HAP-1 (cell line): ENCODE measurements around the gene FARS2.
A peak's percentile ranks its signal among the peaks of the same experiment; 100 is the strongest.
"Not testable (repeated sequence)": the region's sequence is repeated elsewhere in the genome, so short reads cannot be mapped to it uniquely, and the experiment has no call there.

Experiments
- DNase-seq, 2 experiments: peaks; one replicate each; pipeline ENCODE4 v3.0.0-alpha.2; 2016 to 2020; ENCODE audit warnings: low spot score in 2 of 2
- H3K27me3 ChIP-seq: fragments of 250-450 bp; sonication (Bioruptor Pico); 2 replicates; pipeline ENCODE4 v1.5.1; 2020; ENCODE audit warnings: low read depth, mild to moderate bottlenecking, moderate library complexity
- H3K36me3 ChIP-seq: fragments of 250-450 bp; sonication (Bioruptor Pico); replicated peaks from 2 replicates; pipeline ENCODE4 v1.5.1; 2020; ENCODE audit warnings: mild to moderate bottlenecking
- H3K4me1 ChIP-seq: fragments of 250-450 bp; sonication (Bioruptor Pico); 2 replicates; pipeline ENCODE4 v1.5.1; 2020; ENCODE audit warnings: mild to moderate bottlenecking
- H3K4me3 ChIP-seq: fragments of 250-450 bp; sonication (Bioruptor Pico); 2 replicates; pipeline ENCODE4 v1.5.1; 2020; ENCODE audit warnings: mild to moderate bottlenecking, moderate library complexity
- H3K9me3 ChIP-seq: fragments of 250-450 bp; sonication (Bioruptor Pico); 2 replicates; pipeline ENCODE4 v1.5.1; 2020; ENCODE audit warnings: mild to moderate bottlenecking, moderate library complexity
- in situ Hi-C: fragments of 300-500 bp; cut with MboI; formaldehyde crosslinking; loops from 3 replicates; pipeline ENCODE4 v1.14.3; 2020; ENCODE audit warnings: low sequenced_read_pairs, inconsistent platforms, mixed read lengths

FARS2 gene

DNA sequence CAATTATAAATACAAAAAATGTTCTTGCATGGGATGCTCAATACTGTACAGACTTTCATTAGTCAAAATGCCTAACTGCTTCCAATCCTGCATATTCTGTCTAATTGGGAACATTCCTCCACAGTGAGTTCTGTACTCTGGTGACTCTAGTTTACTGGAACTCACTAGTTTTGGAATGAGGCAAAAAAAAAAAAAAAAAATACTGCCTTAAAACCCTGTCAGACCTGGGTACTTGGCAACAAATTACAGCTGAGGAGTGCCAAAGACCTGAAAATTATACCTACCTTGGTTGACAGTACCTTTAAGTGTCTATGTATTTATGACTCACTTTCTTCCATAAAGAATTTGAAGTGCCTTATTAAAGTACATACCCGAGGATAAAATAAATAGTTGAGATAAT, 276.7 kb downstream of the FARS2 start:
- in situ Hi-C loops, result no loop called here
- H3K4me1 ChIP-seq, result no peaks in the 10 kb centered on the region
- H3K4me3 ChIP-seq, result no peak overlapping the region
- H3K27me3 ChIP-seq, result no peaks in the 10 kb centered on the region
- H3K36me3 ChIP-seq, result no peaks in the 10 kb centered on the region
- H3K9me3 ChIP-seq, result no peaks in the 10 kb centered on the region
- DNase-seq, result no peak

DNA sequence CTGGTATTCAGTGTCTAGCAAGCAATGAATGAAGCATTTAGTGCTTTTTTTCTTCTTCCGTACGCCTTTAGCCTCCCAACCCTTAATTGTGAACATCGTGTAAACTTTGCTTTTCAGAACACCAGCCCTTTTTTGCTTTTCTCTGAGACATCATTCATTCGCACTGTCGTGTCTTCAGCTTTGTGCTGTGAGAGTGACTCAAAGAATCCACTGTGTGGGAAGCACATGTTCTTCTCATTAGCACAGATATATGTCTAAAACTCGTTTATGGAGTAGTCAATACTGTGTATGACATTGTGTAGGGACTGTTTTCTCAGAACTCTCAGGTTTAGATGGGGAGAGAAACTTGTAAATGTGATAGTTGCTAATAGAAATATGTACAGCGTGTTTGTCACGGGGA, 279.1 kb downstream of the FARS2 start:
- no peaks in the 10 kb centered on the region for H3K27me3 ChIP-seq
- in situ Hi-C loops, result no loop called here
- no peaks in the 10 kb centered on the region for H3K9me3 ChIP-seq
- H3K4me1 ChIP-seq, result no peaks in the 10 kb centered on the region
- H3K4me3 ChIP-seq, result no peak overlapping the region
- H3K36me3 ChIP-seq, result no peaks in the 10 kb centered on the region
- no peak for DNase-seq

DNA sequence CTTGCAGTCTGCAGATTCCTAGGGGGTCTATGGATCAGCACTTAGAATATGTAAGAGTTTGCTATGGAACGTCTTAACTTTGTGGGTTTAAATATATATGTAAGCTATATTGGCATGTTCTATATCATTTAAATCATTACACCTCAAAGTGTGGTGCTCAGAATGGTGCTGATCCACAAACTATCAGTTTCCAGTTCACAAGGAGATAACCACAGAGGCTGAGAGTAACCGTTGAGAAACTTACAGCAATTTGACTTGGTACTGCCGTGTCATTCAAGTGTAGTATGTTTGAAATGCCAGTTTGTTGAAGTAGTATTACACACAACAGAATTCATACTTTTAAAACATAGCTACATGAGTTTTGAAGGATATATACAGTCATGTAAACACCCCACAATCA, 279.7 kb downstream of the FARS2 start:
- Histone ChIP-seq H3K4me3 (no peak overlapping the region), H3K9me3 (no peaks in the 10 kb centered on the region), H3K27me3 (no peaks in the 10 kb centered on the region), H3K36me3 (no peaks in the 10 kb centered on the region), H3K4me1 (no peaks in the 10 kb centered on the region)
- in situ Hi-C loops, result no loop called here
- no peak for DNase-seq

DNA sequence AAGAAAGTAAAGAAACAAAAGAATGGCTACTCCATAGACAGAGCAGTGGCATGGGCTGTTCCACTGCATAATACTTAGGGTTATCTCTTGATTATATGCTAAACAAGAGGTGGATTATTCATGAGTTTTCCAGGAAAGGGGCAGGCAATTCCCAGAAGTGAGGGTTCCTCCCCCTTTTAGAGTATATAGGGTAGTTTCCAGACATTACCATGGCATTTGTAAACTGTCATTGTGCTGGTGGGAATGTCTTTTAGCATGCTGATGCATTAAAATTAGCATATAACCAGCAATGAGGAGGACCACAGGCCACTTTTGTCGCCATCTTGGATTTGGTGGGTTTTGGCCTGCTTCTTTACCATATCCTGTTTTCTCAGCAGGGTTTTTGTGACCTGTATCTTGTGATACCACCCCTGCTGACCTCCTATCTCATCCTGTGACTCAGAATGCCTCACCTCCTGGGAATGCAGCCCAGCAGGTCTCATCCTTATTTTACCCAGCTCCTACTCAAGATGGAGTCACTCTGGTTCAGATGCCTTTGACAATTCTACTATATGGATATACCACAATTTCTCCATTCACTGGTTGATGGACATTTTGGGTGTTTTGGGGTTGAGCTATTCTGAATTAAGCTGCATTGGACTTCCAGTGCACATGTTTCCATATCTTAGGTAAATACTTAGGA, 280.6 kb downstream of the FARS2 start:
- no peak overlapping the region for H3K4me3 ChIP-seq
- no peak for DNase-seq
- no peaks in the 10 kb centered on the region for H3K4me1 ChIP-seq
- H3K27me3 ChIP-seq, result no peaks in the 10 kb centered on the region
- in situ Hi-C loops, result no loop called here
- no peaks in the 10 kb centered on the region for H3K36me3 ChIP-seq
- H3K9me3 ChIP-seq, result no peaks in the 10 kb centered on the region

DNA sequence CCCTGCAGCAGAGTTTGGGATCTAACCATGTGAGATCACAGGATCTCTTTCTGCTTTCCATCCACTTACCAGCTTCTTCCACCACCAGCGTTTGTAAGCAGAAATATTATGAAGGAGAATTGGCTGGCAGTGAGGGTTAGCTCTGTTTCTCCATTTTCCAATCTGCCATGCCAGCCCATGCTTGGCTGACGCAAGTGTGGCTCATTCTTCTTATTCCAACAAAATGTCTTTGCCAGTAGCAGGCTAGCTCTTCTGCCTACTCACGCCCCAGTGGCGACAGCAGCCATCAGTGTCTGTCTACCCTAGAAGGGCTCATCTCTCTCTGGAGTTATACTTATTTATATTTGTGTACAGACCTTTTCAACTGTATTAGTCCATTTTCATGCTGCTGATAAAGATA, 286.2 kb downstream of the FARS2 start:
- Histone ChIP-seq H3K4me1 (no peaks in the 10 kb centered on the region), H3K9me3 (0 out of 2 replicates have a peak, but pooled peaks cover 3% of the 10 kb centered on the region), H3K27me3 (no peaks in the 10 kb centered on the region), H3K4me3 (no peak overlapping the region), H3K36me3 (no peaks in the 10 kb centered on the region)
- in situ Hi-C loops, result no loop called here
- no peak for DNase-seq

DNA sequence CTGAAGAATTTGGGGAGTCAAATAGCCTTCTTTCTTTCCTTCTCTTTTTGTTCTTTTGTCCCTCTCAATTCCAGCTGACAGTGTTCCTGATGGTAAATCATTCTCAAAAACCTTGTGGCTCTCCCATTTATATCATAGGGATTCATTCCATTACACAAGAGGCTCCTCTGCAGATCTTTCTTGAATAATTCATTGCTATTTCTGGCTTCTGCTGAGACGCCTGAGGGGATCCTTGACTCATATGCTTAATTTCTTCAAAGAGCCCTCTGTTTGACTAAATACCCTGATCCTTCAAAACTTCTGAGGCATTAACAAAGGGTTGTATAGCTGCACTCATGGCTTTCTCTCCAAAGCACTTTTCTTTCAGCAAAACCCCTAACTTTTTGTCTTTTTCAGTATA, 289.3 kb downstream of the FARS2 start:
- 0 out of 2 replicates have a peak, but pooled peaks cover 3% of the 10 kb centered on the region for H3K9me3 ChIP-seq
- in situ Hi-C loops, result no loop called here
- H3K27me3 ChIP-seq, result no peaks in the 10 kb centered on the region
- no peak overlapping the region for H3K4me3 ChIP-seq
- DNase-seq, result no peak
- H3K36me3 ChIP-seq, result no peaks in the 10 kb centered on the region
- H3K4me1 ChIP-seq, result no peaks in the 10 kb centered on the region

DNA sequence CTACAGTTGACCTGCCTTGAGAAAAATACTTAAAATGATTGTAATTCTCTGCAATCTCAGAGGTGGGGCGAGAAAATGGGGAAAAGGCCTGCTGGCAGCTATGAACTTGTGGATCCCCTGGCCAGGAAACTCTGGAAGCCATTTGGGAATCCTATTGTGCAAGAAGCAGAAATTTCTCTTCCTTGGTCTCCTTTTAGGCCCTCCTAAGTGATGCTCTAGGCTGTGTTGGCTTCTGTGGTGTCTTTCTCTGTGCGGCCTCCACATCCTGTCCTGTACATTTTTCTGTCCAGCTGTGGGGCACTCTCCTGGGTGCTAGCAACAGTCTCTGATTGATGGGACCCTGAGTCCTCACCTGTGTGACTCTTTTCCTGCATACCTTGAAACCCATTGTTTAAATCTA, 290.9 kb downstream of the FARS2 start:
- H3K36me3 ChIP-seq, result no peaks in the 10 kb centered on the region
- in situ Hi-C loops, result no loop called here
- no peaks in the 10 kb centered on the region for H3K4me1 ChIP-seq
- H3K27me3 ChIP-seq, result no peaks in the 10 kb centered on the region
- H3K4me3 ChIP-seq, result no peak overlapping the region
- no peak for DNase-seq
- 0 out of 2 replicates have a peak, but pooled peaks cover 3% of the 10 kb centered on the region for H3K9me3 ChIP-seq

DNA sequence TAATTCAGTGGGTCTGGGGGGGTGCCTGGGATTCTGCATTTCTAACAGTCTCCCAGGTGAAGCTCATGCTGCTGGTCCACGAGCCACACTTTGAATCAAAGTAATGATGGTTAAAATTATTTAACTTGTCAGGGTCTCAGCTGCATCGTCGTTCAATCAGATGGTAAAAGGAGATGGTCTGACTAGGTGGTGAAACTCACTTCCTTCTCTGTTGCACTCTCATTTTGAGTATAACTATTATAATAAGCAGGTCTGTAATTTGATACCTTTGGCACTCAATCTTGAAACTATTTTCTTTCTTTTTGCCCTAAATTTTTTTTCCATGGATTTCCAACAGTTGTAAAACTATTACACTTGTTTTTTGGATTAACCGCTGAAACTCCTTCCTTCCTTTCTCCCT, 292.5 kb downstream of the FARS2 start:
- no peak for DNase-seq
- no peak overlapping the region for H3K4me3 ChIP-seq
- H3K27me3 ChIP-seq, result no peaks in the 10 kb centered on the region
- no peaks in the 10 kb centered on the region for H3K36me3 ChIP-seq
- no peaks in the 10 kb centered on the region for H3K4me1 ChIP-seq
- in situ Hi-C loops, result no loop called here
- 0 out of 2 replicates have a peak, but pooled peaks cover 3% of the 10 kb centered on the region for H3K9me3 ChIP-seq

DNA sequence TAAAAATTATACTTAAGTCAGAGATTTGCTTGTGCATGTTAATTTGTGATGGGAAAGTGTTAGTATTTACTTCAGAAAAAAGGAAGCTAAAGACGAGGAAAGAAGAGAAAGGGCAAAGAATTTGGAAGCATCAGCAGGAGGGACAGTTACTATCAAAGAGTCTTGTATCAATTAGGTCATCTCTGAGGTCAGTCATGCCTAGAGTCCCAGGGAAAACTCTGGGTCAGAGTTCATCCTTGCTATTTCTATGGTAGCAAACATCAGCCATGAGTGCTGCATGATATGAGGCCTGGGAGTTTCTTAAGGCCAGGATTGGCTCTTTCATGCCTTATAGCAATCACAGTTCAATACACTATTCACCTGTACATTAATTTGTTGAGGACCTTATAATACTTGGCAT, 292.9 kb downstream of the FARS2 start:
- Histone ChIP-seq H3K36me3 (no peaks in the 10 kb centered on the region), H3K9me3 (0 out of 2 replicates have a peak, but pooled peaks cover 3% of the 10 kb centered on the region), H3K4me1 (no peaks in the 10 kb centered on the region), H3K4me3 (no peak overlapping the region), H3K27me3 (no peaks in the 10 kb centered on the region)
- in situ Hi-C loops, result no loop called here
- no peak for DNase-seq

DNA sequence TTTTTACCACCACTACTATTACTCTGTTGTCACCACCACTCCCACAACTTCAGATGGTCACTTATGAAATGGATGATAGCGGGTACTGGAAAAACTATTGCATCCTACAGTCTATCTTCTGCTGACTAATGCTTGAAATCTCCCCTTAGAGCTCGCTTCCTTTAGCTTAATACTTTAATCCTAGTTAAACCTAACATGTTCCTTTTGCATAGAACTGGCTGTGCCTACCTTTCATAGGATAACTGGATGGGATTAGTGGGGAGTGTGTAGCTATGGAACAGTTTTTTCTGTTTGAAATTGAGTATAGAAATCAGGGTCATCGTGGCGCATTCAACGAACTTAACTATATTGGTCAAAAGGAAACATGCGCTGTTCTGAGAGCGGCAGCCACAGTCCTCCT, 294.7 kb downstream of the FARS2 start:
- H3K9me3 ChIP-seq, result no peaks in the 10 kb centered on the region
- no peaks in the 10 kb centered on the region for H3K36me3 ChIP-seq
- DNase-seq, result no peak
- in situ Hi-C loops, result no loop called here
- no peaks in the 10 kb centered on the region for H3K4me1 ChIP-seq
- H3K27me3 ChIP-seq, result no peaks in the 10 kb centered on the region
- H3K4me3 ChIP-seq, result no peak overlapping the region

DNA sequence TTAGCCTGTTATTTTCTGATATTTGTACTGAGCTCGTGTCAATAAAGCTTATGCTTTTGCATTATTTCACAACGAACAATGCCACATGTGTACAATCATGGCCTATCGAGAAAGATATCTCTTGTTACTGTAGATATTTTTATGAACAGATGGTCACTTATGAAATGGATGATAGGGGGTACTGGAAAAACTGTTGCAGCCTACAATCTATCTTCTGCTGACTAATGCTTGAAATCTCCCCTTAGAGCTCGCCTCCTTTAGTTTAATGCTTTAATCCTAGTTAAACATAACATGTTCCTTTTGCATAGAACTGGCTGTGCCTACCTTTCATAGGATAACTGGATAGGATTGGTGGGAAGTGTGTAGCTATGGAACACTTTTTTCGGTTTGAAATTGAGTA, 296.2 kb downstream of the FARS2 start:
- Histone ChIP-seq H3K36me3 (no peaks in the 10 kb centered on the region), H3K27me3 (no peaks in the 10 kb centered on the region), H3K9me3 (no peaks in the 10 kb centered on the region), H3K4me3 (no peak overlapping the region), H3K4me1 (no peaks in the 10 kb centered on the region)
- DNase-seq, result no peak
- in situ Hi-C loops, result no loop called here

DNA sequence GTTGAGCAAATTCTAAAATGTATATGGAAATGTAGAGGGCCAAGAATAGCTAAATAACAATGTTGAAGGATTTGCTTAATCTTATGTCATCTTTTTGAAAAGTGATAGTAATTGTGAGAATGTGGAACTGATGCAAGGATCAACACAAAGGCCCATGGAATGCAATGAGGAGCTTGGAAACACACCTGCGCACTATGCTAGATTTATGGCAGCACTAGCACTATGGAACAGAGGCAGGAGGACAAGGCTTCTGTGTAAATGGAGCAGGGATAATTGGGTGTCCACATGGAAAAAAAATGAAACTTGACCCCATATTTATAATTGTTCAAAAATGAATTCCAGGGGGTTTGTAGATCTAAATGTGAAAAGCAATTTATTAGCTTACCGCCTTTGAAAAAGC, 298.3 kb downstream of the FARS2 start:
- H3K27me3 ChIP-seq, result no peaks in the 10 kb centered on the region
- H3K4me1 ChIP-seq, result peaks cover 18% of the 10 kb centered on the region
- DNase-seq, result no peak
- no peak overlapping the region for H3K4me3 ChIP-seq
- in situ Hi-C loops, result no loop called here
- no peaks in the 10 kb centered on the region for H3K9me3 ChIP-seq
- no peaks in the 10 kb centered on the region for H3K36me3 ChIP-seq

DNA sequence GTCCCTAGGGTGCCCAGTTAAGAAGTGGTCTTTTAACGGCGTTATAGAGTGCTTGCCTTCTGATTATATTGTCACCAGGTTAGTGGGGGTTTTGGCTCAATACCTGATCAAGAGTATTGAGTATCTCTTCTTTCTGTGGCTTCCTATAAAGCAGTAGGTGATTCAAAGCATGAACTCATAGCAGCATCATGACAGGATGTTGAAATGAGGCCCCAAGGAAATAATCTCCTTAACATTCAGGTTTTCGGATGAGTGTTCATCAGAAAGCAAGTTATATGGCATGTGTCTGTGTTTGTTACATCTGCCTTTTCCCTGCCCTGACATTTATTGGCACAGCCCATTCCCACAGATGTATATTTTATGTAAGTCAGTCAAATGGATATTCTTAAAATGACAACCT, 301.0 kb downstream of the FARS2 start:
- in situ Hi-C loops, result no loop called here
- DNase-seq, result no peak
- H3K4me3 ChIP-seq, result no peak overlapping the region
- H3K4me1 ChIP-seq, result peaks cover 24% of the 10 kb centered on the region
- no peaks in the 10 kb centered on the region for H3K27me3 ChIP-seq
- H3K36me3 ChIP-seq, result no peaks in the 10 kb centered on the region
- no peaks in the 10 kb centered on the region for H3K9me3 ChIP-seq

DNA sequence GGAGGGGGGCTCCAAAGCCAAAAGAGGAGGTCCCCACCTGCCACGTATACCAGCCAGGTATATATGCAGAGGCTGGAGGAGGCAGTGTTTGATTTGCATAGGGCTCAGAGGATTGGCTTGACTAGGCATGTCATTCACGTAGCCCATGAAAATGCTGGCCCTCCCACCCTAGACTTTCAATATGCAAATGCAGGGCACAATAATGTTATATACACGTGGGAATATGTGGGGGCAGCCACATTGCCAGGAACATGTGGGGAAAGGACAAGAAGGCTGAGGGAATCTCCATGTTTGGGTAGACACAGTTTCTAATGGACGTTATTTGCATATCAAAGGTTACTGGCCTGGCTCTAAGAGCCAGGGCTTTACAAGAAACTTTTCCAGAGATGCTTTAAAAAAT, 301.8 kb downstream of the FARS2 start:
- Histone ChIP-seq H3K9me3 (no peaks in the 10 kb centered on the region), H3K36me3 (no peaks in the 10 kb centered on the region), H3K27me3 (no peaks in the 10 kb centered on the region), H3K4me1 (peaks cover 24% of the 10 kb centered on the region), H3K4me3 (no peak overlapping the region)
- peak; percentile 40 to 53 for DNase-seq
- in situ Hi-C loops, result no loop called here

DNA sequence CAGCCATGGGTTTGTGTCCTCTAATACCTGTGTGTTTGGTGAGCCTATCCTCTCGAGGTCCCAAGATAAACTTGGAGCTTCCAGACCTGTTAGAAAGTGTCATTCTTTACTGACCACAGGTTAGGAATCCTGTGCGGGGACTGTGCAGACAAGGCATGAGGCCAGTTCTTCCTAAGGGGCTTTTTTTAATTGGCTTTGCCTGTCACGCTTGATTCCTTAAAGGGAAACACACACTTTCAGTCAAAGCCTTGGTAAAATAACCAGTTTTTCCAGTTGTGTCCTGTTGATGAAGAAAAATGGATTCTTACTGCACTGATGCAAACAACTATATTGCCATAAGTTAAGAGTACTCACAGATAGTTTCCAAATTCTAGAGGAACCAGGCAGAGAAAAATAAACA, 303.4 kb downstream of the FARS2 start:
- DNase-seq, H3K4me3 ChIP-seq, in situ Hi-C loops, H3K27me3 ChIP-seq, H3K36me3 ChIP-seq, H3K9me3 ChIP-seq: not testable (repeated sequence)
- H3K4me1 ChIP-seq, result peaks cover 24% of the 10 kb centered on the region
